Activated naive CD4-positive, alpha-beta T cell treated with anti-CD3 and anti-CD28 coated beads, Interleukin-2, amount 10 ng/mL, durations not matched to agents 5 hours and 36 hours (primary cell): ENCODE data around the gene COMP. TPM values are rescaled to one million over a fixed set of nuclear protein-coding genes. Genes with fewer than 3 reads are reported as not detected.

ENCODE experiments used
- total RNA-seq, 2 experiments: library from RNA; stranded (reverse); gene quantifications; one replicate each; pipeline ENCODE4 v1.2.3, GENCODE V29; 2021

COMP gene
- total RNA-seq = not detected

DNA sequence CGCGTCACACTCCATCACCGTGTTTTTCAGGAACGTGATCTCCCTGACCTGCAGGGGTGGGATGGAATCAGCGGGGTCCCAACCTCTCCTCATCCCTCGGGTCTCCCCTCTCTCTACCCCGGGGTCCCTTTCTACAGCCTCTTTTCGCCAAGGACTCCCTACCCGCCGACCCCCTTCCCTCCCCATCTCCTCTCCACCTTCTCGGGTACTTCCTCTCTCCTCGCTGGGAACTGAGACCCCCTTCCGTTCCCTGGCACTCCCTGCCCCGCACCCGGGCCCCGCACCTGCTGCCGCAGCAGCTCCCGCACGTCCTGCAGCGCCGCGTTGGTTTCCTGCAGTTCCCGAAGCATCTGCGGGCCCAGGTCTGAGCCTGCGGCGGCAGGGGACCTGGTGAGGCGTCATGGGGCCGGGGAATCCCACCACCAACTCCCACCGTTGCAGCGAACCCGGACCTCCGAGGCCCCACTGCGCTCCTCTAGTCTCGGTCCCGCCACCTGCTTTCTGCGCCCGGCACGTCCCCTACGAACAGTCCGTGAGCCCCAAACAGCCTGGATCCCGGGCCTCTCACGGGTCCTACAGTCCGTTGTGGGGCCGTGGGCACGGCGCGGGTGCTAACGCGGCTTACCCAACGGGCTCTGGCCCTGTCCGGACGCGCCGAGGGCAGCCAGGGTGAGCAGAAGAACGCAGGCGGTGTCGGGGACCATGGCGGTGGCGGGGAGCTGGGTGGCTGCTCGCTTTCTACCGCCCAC is at the start of gene COMP:
Gene COMP (minus strand): TSS at position 740 of the 749 bp plus-strand sequence. CDS start 36 bp downstream, at position 704.

DNA sequence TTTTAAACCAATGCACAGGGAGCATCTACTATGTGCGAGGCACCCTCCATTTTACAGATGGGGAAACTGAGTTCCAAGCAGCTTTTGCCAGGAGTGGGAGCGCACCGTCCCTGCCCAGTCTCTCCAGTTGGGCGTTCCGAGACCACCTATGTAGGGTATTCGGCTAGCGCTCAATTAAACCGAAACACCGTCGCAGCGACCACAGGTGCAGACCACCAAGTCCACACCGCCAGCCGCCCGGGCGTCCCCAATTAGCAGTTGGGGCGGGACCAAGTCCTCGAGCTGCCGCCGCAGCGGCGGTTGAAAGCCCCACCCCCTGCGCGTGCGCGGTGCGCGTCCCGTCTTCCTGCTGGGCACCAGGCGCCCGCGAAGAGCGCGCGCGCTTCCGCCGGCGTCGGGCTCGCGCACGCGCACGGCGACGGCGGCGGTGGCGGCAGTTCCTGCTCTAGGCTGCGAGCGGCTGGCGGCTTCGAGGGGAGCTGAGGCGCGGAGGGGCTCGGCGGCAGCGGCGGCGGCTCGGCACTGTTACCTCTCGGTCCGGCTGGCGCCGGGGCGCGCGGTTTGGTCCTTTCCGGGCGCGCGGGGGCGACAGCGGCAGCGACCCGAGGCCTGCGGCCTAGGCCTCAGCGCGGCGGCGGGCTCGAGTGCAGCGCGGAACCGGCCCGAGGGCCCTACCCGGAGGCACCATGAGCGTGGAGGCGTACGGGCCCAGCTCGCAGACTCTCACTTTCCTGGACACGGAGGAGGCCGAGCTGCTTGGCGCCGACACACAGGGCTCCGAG is 40.6 kb upstream of the COMP start, which contains the start of gene UPF1:
Gene UPF1 (plus strand): TSS at position 436 of the 782 bp plus-strand sequence. CDS start 251 bp downstream, at position 687.

Other genes starting within 250 kb of the COMP start
- 100 to 1,000 TPM; 208 to 209 TPM for gene FKBP8, start 247.7 kb downstream of the COMP start, total RNA-seq
- 10 to 100 TPM; 85.7 to 91.4 TPM for gene KXD1, start 233.4 kb downstream of the COMP start, total RNA-seq
- 1,000 to 10,000 TPM; 1,957 to 1,980 TPM for gene UBA52, start 219.4 kb downstream of the COMP start, total RNA-seq
- gene REX1BD, start 202.5 kb downstream of the COMP start, total RNA-seq = 10 to 100 TPM; 90.3 to 91.7 TPM
- not detected for gene CRLF1, start 184.5 kb downstream of the COMP start, total RNA-seq
- under 1 TPM in 1 of 2 experiments, not detected in 1; 0.15 TPM for gene TMEM59L, start 178.4 kb downstream of the COMP start, total RNA-seq
- 10 to 100 TPM in 1 of 2 experiments, 1 to 10 TPM in 1; 9.8 to 10.5 TPM for gene KLHL26, start 154.3 kb downstream of the COMP start, total RNA-seq
- 1 to 10 TPM; 9.4 to 9.7 TPM for gene CRTC1, start 107.6 kb downstream of the COMP start, total RNA-seq
- gene UPF1, start 40.7 kb upstream of the COMP start, total RNA-seq = 10 to 100 TPM; 76.8 to 82.2 TPM
- not detected for gene CERS1, start 104.9 kb upstream of the COMP start, total RNA-seq
- 100 to 1,000 TPM; 256 to 260 TPM for gene COPE, start 128.1 kb upstream of the COMP start, total RNA-seq
- gene DDX49, start 128.4 kb upstream of the COMP start, total RNA-seq = 10 to 100 TPM; 40.9 to 42.9 TPM
- gene HOMER3, start 149.9 kb upstream of the COMP start, total RNA-seq = not detected
- gene SUGP2, start 242.2 kb upstream of the COMP start, total RNA-seq = 100 to 1,000 TPM; 124 to 134 TPM
- gene ARMC6, start 242.3 kb upstream of the COMP start, total RNA-seq = 10 to 100 TPM; 30.0 to 33.5 TPM